HG03196 (cell line): ENCODE data around the gene CCDC107.

Experiments used
- ATAC-seq: cut with Tn5 transposase; IDR thresholded peaks from one replicate; pipeline ENCODE4 v1.9.1; 2021; ENCODE audit not compliant: unreplicated experiment

Gene CCDC107

GRCh38 chr9:35659340-35659739 lies 1.2 kb downstream of the CCDC107 start:
- ATAC-seq: no peak

DNA sequence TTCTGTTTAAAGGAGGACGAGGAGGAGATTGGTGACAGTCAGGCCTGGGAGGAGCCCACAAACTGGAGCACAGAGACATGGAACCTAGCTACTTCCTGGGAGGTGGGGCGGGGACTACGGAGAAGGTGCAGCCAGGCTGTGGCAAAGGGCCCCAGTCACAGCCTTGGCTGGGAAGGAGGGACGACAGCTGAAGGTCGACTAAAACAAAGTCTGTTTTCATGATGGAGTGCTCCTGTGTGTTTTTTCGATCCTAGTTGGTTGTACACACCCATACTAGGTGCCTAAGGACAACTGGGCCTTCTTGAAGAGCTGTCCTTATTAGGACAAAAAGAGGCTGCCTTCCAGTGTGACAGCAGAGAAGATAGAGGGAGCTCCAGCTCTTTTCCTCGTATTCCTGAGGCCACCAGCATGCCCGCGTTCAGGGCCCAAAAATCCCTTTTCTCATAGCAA lies 2.9 kb downstream of the CCDC107 start:
- ATAC-seq: no peak

GRCh38 chr9:35661756-35662350 lies 3.8 kb downstream of the CCDC107 start:
- ATAC-seq: no peak

- no peak for ATAC-seq
Observed at GRCh38 chr9:35662437-35662836, 4.3 kb downstream of the CCDC107 start.

- ATAC-seq: peak; percentile 49
Observed at GRCh38 chr9:35664531-35665470, 6.7 kb downstream of the CCDC107 start, which contains the start of gene ARHGEF39. Gene ARHGEF39, minus strand, starts transcription at chr9:35665195. Its CDS starts 26 bp downstream, at chr9:35665169.

- ATAC-seq: no peak
Observed at GRCh38 chr9:35665471-35665818, 7.4 kb downstream of the CCDC107 start.

GRCh38 chr9:35666045-35666444 lies 8.0 kb downstream of the CCDC107 start:
- ATAC-seq: no peak

GRCh38 chr9:35666549-35666948 lies 8.5 kb downstream of the CCDC107 start:
- ATAC-seq: no peak

GRCh38 chr9:35667939-35668338 lies 9.8 kb downstream of the CCDC107 start:
- ATAC-seq: no peak

DNA sequence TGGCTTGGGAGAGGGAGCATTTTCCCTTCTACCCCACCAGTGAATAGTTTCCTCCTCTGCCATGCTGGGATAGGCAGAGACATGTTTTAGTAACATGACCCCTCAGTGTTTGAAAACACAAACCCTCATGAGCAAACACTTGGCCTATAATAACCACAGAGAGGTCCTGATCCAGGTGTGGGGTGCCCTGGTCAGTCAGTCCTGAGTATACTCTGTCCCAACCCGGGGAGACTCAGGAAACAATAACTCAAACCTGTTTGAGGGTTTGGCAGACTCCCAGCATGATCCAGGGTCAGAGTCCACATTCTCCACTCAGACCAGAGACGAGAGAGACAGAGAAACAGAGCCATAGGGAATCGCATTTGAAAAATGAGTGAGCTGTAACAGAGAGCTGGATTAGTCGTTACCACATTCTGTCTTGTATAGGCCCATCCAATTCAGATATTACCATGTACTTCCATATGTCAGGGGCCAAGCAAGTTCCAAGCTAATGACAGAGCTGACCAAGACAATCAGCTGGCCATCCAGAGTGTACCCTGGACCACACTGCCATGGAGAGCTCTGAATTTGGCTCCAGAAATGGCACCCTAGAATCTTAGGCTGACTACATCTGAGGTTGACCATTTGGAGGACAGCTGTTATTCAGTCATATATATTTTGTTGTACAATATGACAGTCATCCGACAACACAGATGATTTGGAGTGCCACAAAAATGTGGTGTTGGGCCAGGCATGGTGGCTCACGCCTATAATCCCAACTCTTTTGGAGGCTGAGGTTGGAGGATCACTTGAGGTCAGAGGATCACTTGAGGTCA lies 11.4 kb downstream of the CCDC107 start:
- ATAC-seq: no peak

GRCh38 chr9:35673132-35674024 lies 15.3 kb downstream of the CCDC107 start, which contains the start of gene CA9:
Gene CA9, plus strand, starts transcription at chr9:35673928. Its CDS starts 32 bp downstream, at chr9:35673960.
- ATAC-seq: no peak

GRCh38 chr9:35674025-35674361 lies 15.9 kb downstream of the CCDC107 start:
- no peak for ATAC-seq

GRCh38 chr9:35675204-35675603 lies 17.1 kb downstream of the CCDC107 start:
- ATAC-seq: no peak

DNA sequence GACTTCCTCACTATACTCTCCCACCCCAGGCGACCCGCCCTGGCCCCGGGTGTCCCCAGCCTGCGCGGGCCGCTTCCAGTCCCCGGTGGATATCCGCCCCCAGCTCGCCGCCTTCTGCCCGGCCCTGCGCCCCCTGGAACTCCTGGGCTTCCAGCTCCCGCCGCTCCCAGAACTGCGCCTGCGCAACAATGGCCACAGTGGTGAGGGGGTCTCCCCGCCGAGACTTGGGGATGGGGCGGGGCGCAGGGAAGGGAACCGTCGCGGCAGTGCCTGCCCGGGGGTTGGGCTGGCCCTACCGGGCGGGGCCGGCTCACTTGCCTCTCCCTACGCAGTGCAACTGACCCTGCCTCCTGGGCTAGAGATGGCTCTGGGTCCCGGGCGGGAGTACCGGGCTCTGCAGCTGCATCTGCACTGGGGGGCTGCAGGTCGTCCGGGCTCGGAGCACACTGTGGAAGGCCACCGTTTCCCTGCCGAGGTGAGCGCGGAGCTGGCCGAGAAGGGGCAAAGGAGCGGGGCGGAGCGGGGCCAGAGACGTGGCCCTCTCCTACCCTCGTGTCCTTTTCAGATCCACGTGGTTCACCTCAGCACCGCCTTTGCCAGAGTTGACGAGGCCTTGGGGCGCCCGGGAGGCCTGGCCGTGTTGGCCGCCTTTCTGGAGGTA lies 17.8 kb downstream of the CCDC107 start:
- ATAC-seq: no peak

DNA sequence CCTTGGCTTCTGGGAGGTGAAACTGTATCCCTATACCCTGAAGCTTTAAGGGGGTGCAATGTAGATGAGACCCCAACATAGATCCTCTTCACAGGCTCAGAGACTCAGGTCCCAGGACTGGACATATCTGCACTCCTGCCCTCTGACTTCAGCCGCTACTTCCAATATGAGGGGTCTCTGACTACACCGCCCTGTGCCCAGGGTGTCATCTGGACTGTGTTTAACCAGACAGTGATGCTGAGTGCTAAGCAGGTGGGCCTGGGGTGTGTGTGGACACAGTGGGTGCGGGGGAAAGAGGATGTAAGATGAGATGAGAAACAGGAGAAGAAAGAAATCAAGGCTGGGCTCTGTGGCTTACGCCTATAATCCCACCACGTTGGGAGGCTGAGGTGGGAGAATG lies 21.0 kb downstream of the CCDC107 start:
- no peak for ATAC-seq

- ATAC-seq: no peak
Observed at GRCh38 chr9:35679766-35680330, 21.8 kb downstream of the CCDC107 start.

DNA sequence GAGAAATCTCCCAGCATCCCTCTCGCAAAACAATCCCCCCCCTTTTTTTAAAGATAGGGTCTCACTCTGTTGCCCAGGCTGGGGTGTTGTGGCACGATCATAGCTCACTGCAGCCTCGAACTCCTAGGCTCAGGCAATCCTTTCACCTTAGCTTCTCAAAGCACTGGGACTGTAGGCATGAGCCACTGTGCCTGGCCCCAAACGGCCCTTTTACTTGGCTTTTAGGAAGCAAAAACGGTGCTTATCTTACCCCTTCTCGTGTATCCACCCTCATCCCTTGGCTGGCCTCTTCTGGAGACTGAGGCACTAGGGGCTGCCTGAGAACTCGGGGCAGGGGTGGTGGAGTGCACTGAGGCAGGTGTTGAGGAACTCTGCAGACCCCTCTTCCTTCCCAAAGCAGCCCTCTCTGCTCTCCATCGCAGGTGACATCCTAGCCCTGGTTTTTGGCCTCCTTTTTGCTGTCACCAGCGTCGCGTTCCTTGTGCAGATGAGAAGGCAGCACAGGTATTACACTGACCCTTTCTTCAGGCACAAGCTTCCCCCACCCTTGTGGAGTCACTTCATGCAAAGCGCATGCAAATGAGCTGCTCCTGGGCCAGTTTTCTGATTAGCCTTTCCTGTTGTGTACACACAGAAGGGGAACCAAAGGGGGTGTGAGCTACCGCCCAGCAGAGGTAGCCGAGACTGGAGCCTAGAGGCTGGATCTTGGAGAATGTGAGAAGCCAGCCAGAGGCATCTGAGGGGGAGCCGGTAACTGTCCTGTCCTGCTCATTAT lies 22.4 kb downstream of the CCDC107 start:
- ATAC-seq: no peak

- ATAC-seq: no peak
Observed at GRCh38 chr9:35681341-35682002, 23.4 kb downstream of the CCDC107 start.
